GM12892 (cell line): ENCODE measurements around the gene ATP2A2. TPM values are rescaled to one million over a fixed set of nuclear protein-coding genes. Genes with fewer than 3 reads are reported as not detected.

Experiments
- DNase-seq: peaks from one replicate; pipeline ENCODE4 v3.0.0; 2011; ENCODE audit not compliant: insufficient read length
- FAIRE-seq: peaks from 2 replicates; lab custom pipeline; 2011; peaks lifted over from hg19 to GRCh38; lab: Jason Lieb, UNC
- POLR2A ChIP-seq: IDR thresholded peaks from 2 replicates; pipeline ENCODE4 v1.6.1; 2011; ENCODE audit warnings: low read depth, low read length, control low read depth
- POLR2AphosphoS5 ChIP-seq: IDR thresholded peaks from 2 replicates; pipeline ENCODE4 v1.6.1; 2011; ENCODE audit warnings: low read depth, low read length, control low read depth
- TAF1 ChIP-seq: IDR thresholded peaks from 2 replicates; pipeline ENCODE4 v1.6.1; 2011; ENCODE audit warnings: low read depth, mild to moderate bottlenecking, control low read depth, low read length, borderline replicate concordance
- polyA plus RNA-seq: library from polyadenylated mRNA; unstranded; fragments of >200 nt; gene quantifications from one replicate; pipeline ENCODE4 v1.2.1, GENCODE V29; 2012; ENCODE audit warnings: missing spikeins, inconsistent platforms; ENCODE audit not compliant: missing spikeins

ATP2A2 gene
- polyA plus RNA-seq = 53.1 TPM

DNA sequence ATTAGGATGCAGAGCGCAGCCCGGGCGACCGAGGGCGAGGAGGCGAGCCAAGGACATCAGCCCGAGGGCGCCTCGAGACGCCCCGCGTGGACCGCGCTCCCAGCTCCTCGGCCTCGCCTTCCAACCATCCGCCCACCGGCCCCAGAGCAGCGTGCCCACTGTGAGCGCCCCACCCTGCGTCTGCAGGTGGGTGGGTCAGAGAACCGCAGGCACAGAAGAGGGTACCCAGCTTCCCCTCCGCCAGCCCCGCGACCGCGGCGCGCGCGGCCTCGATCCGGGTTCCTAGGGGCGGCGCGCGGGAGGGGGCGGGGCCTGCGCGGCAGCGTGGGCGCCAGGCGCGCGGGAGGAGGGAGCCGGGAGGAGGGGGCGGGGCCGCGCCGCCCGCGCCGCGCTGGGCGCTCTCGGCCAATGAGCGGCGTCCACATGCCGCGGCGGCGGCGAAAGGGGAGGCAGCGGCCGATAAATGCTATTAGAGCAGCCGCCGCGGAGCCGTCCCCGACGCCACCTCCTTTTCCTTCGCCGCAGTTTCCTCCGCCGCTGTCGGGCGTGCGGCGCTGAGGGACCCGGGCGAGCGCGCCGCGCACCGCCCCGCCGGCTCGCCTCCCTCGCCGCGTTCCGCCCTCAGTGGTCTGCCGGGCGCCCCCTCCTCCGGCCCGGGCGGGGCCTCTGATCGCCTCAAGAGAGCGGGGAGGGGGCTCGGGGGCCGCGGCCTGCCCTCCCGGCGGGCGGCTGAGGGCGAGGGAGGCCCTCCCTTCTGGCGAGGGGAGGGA, at the start of gene ATP2A2:
ATP2A2 (plus strand) TSS at position 469 of the 770 bp plus-strand sequence. CDS start 543 bp downstream, outside the sequence.
- FAIRE-seq (peak; percentile 96), DNase-seq (peak; percentile 88)
- TF ChIP-seq POLR2AphosphoS5 = peak; percentile 73; the same call in 1 of the 2 replicates
- TF ChIP-seq TAF1 = peak; percentile 84; the same call in 1 of the 2 replicates
- TF ChIP-seq POLR2A = peak; percentile 91

DNA sequence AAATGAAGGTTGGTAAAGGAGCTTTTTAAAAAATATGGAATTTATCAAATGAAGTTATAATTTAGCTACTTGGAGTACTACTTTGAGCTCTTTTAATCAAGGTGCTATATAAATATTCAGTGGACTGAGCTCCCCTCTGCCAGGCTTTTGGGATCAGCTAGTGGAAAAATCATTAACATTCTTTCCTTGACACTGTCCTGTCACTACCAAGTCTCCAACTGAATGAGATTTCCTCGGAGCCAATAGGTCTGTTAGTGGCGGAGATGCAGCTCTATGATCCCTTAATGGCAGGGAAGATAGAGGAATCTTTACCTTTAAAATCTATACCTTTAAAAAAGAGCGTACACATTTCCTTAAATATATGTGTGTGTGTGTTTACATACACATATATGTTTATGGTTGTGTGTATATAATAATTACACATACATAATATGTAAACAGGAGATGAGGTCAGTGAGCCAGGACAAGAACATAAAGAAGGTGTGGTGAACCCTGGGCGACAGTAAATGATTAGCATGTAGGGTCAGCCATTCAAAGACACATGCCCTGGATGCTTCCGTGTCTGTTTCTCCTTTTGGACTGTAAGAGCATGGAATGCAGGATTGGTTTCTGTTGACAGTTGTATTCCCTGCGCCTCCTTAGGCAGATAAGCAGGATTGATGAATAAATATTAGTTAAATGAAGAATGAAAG, 47.7 kb upstream of the ATP2A2 start:
- no peak for TF ChIP-seq POLR2AphosphoS5
- TF ChIP-seq TAF1 = no peak
- TF ChIP-seq POLR2A = no peak
- FAIRE-seq = no peak
- DNase-seq = no peak

- FAIRE-seq (no peak), DNase-seq (no peak)
- TF ChIP-seq TAF1 (no peak), POLR2A (no peak), POLR2AphosphoS5 (no peak)
Observed at GRCh38 chr12:110234331-110234751, 46.7 kb upstream of the ATP2A2 start.

DNA sequence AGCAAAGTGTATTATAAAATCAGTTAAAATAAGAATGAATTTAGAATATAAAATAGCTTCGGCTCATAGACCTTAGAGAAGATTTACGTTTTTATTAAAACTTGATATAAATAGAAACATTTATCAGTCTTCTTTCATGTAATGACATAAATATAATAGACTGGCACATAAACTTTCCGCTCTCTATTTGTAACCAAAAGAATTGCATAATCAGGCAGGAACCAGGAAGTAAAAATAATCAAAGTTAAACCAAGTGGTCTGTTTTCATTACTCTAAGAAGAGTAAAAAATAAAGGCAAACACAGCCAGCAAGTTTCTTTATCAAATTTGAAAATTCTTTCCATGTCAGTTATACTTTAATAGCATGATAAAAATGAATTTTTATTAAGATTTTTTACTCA, 46.3 kb upstream of the ATP2A2 start:
- no peak for DNase-seq
- TF ChIP-seq POLR2AphosphoS5 (no peak), TAF1 (no peak), POLR2A (no peak)
- FAIRE-seq = no peak

DNA sequence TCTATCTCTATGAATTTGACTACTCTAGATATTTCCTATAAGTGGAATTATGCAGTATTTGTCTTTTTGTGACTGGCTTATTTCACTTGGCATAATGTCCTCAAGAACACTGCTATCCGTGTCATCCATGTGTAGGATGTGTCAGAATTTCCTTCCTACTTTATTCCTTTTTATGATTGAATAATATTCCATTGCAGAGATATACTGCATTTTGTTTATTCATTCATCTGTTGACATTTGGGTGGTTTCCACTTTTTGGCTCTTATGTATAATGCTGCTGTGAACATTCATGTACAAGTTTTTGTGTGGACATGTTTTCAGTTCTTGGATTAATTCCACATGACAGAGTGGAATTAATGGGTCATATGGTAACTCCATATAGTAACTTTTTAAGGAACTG, 45.7 kb upstream of the ATP2A2 start:
- TF ChIP-seq POLR2A (no peak), TAF1 (no peak), POLR2AphosphoS5 (no peak)
- DNase-seq = no peak
- FAIRE-seq = no peak

DNA sequence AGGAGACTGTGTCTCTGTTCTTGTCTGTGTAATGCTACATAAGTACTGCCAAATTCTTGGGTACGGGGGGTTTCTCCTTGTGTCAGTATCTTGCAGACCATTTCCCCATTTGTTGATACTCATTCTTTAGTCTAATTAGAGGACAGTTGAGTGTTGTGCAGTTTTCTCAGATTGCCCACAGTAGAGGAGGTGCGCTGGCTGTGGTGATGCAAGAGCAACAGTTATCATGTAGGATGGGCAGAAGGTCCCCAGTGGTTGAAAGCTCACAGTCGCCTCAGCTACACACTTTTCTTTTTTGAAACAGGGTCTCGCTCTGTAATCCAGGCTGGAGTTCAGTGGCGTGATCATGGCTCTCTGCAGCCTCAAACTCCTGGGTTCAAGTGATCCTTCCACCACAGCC, 37.8 kb upstream of the ATP2A2 start:
- TF ChIP-seq TAF1 (no peak), POLR2AphosphoS5 (no peak), POLR2A (no peak)
- DNase-seq (no peak), FAIRE-seq (no peak)

- DNase-seq (no peak), FAIRE-seq (no peak)
- TF ChIP-seq POLR2AphosphoS5 = no peak
- no peak for TF ChIP-seq TAF1
- no peak for TF ChIP-seq POLR2A
Observed at GRCh38 chr12:110244372-110244771, 36.7 kb upstream of the ATP2A2 start.

DNA sequence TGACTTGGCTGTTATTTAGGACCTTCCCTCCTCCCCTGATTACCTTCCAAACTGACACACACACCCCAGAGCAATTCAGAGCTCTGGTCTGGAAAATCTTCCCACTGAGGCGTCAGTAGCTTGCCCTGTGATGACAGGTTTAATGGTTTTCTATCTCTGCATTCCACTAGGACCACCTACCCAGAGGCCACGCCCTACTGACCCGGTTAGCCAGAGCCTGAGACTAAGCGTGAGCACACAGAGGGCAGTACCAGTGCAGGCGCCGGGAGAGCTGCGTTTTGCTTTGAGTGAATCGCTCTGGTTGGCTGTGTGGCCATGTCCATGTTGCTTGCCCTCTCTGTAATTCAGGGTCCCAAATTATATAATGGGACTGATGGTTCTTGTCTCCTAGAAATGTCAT, 36.2 kb upstream of the ATP2A2 start:
- FAIRE-seq (no peak), DNase-seq (no peak)
- TF ChIP-seq TAF1 (no peak), POLR2A (no peak), POLR2AphosphoS5 (no peak)

- FAIRE-seq = no peak
Observed at GRCh38 chr12:110245369-110245772, 35.7 kb upstream of the ATP2A2 start.

DNA sequence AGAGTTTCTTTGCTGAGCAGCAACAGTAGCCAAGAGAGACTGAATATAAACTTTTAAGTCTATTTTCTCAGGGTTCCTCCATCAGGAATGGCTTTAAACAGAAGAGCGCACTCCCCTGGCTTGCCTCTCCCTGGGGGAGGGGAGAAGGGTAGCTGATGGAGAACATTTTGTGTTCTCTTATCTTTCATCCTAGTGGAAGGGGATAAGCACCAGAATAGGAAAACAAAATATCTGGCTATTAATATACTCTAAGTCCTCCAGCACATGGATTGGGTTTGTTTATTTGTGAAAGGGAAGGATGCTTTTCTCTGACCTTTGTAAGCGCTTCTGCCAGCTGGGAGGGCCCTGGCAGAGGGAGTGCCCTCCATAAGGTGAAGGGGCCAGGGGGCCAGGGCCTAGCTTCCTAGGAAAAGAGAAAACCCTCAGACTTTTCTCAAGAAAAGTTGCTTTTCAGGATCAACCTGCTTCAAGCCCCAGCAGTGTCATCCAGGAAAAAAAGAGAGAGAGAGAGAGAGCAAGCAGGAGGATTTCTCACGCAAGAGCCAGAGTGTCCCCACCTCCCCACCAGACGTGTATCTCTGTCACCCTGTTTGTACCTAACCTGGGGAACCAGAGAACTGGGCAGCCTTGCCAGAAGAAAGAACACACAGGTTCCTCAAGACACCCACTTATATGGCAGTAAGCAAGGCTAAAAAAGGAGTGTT, 34.3 kb upstream of the ATP2A2 start:
- FAIRE-seq = no peak
- DNase-seq = no peak
- TF ChIP-seq TAF1 = no peak

More at GRCh38 chr12:110245369-110245772, 35.7 kb upstream of the ATP2A2 start:
- DNase-seq = peak; percentile 35
- TF ChIP-seq POLR2AphosphoS5 (no peak), POLR2A (no peak), TAF1 (no peak)

DNA sequence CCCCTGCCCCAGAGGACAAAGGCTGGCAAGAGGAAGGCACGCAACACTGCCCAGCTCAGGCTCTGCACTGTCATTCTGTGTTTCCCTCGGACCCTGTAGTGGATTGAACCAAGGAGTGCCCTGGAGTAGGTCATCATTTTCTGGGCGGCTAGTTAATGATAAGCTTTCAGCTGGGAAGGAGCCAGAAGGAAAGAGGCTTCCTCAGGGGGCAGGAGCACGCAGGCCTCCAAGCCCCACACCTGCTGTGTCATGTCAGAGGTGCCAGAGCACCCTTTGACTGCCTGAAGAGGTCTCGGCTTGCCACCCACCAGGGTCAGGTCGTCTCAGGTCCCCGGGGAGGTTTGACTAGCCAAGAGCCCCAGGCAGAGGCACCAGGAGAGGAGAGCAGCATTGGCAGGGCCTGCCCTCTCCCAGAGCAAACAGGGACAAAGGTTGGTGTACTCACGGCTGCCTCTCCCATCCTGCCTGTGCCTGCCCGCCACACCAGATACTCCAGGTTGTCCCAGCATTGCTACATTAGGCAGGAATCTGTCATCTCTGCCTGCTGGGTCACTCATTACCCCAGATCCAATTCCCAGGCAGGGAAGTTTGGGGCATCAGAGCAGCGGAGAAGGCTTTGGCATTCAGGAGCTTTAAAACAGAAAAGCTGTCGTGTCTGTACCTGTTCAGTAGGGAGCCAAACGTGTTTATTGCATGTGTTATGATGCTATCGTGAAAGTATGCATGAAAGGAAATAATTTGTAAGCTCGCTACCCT, 33.5 kb upstream of the ATP2A2 start:
- no peak for DNase-seq
- no peak for TF ChIP-seq POLR2AphosphoS5
- no peak for TF ChIP-seq POLR2A
- TF ChIP-seq TAF1 = no peak
- no peak for FAIRE-seq
